DOHH2 (cell line): Measurements from ENCODE around the gene ZNF30.

Source experiments
- CTCF ChIP-seq: fragments of 200-600 bp; sonication (generic); IDR thresholded peaks from one replicate; pipeline ENCODE4 v1.5.1; 2014; ENCODE audit warnings: antibody characterized with exemption, mild to moderate bottlenecking, low read depth, low read length; ENCODE audit not compliant: poor library complexity, severe bottlenecking
- EZH2phosphoT487 ChIP-seq: fragments of 200-600 bp; sonication (generic); IDR thresholded peaks from 2 replicates; pipeline ENCODE4 v1.6.1; 2017; ENCODE audit warnings: borderline replicate concordance, mild to moderate bottlenecking, antibody characterized with exemption, low read length, moderate library complexity, mixed read lengths

DNA sequence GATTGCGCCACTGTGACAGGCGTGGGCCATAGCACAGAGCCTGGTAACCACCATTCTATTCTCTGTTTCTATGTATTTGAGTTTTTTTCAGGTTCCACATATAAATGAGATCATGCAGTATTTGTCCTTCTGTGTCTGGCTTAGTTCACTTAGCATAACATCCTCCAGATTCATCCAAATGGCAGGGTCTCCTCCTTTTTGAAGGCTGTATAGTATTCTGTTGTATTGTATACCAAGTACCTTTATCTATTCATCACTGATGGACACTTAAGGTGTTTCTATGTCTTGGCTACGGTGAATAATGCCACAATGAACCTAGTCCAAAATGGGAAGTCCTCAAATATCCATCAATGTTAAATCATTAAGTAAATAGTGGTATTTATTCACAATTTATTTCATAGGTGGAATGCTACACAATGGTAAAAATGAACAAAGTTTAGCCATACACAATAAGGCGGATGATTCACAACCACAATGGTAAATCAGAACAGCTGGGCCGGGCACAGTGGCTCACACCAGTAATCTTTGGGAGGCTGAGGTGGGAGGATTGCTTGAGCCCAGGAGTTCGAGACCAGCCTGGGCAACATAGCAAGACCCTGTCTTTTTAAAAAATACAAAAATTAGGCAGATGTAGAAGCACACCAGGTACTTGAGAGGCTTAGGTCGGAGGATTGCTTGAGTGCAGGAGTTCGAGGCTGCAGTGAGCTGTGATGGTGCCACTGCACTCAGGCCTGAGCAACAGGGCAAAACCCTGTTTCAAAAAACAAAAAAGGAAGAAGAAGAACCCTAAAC lies 65.0 kb downstream of the ZNF30 start:
- TF ChIP-seq CTCF (no peak), EZH2phosphoT487 (no peak)
